ENCODE results near the gene CCN5.
A peak's percentile ranks its signal among the peaks of the same experiment; 100 is the strongest.

The CCN5 gene

DNA sequence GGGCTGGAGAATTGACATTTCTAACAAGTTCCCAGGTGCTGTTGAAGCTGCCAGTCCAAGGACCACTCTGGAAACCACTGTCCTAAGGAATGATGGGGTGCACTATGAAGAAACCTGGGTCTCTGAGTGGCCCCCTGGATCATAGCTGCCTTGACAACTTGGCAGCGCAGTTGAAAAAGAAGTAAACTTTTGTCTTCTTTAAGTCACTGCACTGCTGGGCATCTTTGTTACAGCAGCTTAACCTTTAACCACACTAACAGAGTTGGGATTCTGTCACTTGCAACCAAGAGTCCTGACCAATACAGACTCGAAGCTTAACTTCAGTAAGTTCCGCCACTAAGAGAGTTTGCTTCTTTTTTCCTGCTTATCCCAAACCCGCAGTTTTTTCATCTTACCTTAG, 21.9 kb downstream of the CCN5 start:
- no peak for DNase-seq (ENCODE audit: low spot score)

GRCh38 chr20:44738813-44739477, 23.8 kb downstream of the CCN5 start:
- peak; percentile 82 for DNase-seq (ENCODE audit: low spot score)

DNA sequence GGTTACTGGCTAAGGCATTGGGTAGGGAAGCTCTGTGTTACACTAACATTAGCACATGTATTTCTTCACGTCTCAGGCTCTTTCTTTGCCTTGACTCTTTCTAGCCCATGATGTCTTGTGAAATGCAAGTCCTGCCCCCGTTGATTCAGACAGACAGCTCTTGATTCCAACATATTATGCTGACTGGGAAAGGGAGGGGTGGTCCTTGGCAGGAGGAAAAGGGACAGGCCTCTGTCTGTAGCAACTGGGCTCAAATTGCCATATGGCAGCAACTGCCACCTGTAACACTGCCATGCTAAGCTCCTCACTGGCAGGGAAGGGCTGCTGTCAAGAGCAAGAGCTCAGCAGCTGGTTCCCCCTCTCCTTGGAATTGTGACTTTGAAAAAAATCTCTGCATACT, 24.8 kb downstream of the CCN5 start:
- DNase-seq (ENCODE audit: low spot score), result no peak

DNA sequence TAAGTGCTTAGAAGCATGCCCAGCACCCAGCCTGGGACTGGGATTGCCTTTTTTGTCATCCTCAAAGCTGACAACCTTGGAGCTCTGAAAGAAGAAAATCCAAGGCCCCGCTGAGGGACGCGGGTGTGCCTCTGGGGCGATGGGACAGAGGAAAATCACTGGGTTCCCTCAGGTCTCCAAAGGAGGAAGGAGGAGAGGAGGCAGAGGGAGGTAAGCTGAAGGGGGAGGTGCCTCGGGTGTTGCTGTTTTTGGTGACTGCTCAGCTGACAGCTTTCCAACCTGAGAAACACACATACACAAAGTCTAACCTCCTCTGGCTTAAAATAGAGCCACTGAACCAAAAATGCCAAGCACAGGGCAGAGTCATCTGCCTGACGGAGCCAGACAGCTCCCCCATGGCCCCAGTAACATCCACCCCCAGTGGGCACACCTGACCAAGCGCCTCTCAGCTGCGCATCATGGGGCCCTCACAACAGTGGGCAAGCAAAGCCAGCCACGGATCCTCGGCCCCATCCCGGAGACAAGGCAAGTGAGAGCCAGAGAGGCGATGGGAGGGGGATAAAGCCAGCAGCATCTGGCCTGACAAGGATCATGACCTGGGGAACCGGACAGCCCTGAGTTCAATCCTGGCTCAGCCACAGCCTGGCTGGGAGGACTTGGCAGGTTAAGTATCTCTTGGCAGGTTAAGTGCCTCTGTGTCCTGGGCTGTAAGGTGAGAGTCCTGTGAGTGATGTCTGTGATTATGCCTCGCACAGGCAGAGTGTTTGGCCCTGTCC, 27.3 kb downstream of the CCN5 start:
- no peak for DNase-seq (ENCODE audit: low spot score)

- DNase-seq (ENCODE audit: low spot score), result no peak
Observed at GRCh38 chr20:44743080-44743701, 28.0 kb downstream of the CCN5 start.

DNA sequence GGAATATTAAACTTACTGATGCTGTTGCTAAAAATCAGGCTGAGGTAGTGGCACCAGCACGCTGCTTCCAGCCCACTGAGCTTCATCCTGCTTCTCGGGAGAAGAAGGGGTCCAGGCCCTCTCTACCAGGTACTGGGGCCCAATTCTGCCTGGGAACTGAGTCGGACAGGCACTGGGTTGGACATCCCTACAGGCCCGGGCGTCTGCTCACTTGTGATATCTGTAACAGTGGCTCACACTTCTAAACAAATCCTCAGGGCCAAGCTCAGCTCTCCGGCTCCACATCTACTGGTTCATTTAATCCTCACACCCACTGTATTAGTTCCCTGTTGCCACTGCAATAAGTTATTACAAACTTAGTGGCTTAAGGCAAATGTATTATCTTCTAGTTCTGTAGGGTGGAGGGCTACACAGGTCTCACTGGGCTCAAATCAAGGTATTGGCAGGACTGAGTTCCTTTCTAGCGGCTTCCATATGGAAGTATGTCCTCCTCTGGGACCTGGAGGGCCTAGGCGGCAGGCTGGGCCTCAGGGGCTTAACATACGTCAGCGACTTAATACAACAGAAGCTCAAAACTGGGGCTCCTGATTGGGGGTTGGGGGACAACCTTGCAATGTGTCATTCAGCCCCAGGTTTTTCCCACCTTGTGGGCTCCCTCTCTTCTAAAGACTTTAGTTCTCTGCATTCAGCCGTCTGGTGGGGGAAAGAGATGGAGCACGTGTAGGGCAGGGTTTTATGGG, 28.9 kb downstream of the CCN5 start:
- no peak for DNase-seq (ENCODE audit: low spot score)

DNA sequence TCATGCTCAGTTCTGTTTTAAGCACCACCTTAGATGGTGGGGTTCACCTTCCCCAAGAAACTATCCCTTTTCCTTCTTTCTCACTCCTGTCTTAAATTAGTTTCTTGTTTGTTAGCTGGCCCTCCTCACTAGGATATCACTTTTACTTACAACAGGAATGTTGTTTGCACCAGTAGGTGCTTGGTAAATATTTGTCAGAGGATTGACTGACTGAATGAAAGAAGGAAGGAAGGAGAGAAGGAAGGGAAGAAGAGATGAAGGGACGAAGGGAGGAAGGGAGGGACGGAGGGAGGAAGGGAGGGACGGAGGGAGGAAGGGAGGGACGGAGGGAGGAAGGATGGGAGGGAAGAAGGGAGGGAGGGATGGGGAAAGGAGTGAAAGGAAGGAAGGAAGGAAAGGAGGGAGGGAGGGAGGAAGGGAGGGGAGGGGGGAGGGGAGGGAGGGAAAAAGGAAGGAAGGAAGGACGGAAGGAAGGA, 30.0 kb downstream of the CCN5 start:
- no peak for DNase-seq (ENCODE audit: low spot score)

- no peak for DNase-seq (ENCODE audit: low spot score)
Observed at GRCh38 chr20:44745598-44746366, 30.6 kb downstream of the CCN5 start, which contains the start of gene KCNK15. KCNK15 (plus strand) TSS chr20:44745865; CDS start chr20:44745911, 46 bp downstream.

GRCh38 chr20:44746367-44747165, 31.4 kb downstream of the CCN5 start:
- DNase-seq (ENCODE audit: low spot score), result no peak

DNA sequence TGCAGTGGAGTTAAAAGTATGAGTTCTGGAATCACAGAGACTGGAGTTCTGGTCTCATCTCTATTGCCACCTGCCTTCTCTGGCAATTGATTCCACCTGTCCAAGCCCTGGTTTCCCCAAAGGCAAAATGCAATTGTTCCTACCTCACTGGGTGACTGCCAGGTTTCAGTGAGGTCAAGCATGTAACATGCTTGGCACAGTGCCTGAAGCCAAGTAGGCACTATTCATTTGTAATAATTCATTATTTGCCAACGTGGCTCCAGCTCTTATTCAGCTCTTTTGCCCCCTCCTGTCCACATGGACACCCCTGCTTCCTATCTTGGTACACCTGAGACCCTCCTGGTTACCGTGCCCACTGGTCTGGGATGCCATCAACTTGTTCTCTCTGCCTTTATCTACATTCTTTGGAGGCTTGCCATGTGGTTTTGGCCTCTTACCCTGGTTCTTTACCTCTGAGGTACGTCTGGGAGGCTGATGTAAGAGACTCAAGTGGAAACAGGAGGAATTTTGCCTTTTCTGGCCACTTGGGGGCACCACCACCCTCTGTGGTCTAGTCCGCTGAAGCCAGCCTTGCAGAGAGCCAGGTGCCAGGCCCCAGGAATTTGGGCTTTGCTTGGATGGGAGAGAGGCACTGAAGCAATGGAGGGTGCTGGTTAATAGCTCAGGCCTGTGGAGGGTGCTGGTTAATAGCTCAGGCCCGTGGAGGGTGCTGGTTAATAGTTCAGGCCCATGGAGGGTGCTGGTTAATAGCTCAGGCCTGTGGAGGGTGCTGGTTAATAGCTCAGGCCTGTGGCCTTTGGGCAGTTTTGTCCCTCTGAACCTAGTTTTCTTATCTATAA, 32.2 kb downstream of the CCN5 start:
- peak; percentile 76 for DNase-seq (ENCODE audit: low spot score)

DNA sequence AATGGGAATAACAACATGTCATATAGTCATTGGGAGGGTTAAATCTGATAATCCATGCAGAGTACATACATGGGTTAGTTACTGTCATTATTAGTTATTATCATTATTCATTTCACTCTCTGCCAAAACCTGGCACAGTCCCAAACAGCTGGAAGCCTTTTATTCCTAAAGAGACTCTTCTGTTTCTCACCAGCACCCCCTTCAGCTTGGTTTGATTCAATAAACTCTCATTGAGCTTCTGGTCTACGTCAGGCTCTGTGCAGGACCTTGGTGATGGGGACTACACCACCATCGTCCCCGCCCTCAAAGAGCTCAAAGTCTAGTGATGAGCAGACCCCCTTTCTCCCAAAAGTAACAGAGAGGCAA, 32.8 kb downstream of the CCN5 start:
- no peak for DNase-seq (ENCODE audit: low spot score)

DNA sequence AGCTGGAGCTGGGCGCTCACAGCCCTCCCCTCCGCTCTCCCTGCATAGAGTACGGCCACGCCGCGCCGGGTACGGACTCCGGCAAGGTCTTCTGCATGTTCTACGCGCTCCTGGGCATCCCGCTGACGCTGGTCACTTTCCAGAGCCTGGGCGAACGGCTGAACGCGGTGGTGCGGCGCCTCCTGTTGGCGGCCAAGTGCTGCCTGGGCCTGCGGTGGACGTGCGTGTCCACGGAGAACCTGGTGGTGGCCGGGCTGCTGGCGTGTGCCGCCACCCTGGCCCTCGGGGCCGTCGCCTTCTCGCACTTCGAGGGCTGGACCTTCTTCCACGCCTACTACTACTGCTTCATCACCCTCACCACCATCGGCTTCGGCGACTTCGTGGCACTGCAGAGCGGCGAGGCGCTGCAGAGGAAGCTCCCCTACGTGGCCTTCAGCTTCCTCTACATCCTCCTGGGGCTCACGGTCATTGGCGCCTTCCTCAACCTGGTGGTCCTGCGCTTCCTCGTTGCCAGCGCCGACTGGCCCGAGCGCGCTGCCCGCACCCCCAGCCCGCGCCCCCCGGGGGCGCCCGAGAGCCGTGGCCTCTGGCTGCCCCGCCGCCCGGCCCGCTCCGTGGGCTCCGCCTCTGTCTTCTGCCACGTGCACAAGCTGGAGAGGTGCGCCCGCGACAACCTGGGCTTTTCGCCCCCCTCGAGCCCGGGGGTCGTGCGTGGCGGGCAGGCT, 35.1 kb downstream of the CCN5 start:
- no peak for DNase-seq (ENCODE audit: low spot score)

GRCh38 chr20:44752099-44752931, 37.1 kb downstream of the CCN5 start:
- DNase-seq (ENCODE audit: low spot score), result no peak

DNA sequence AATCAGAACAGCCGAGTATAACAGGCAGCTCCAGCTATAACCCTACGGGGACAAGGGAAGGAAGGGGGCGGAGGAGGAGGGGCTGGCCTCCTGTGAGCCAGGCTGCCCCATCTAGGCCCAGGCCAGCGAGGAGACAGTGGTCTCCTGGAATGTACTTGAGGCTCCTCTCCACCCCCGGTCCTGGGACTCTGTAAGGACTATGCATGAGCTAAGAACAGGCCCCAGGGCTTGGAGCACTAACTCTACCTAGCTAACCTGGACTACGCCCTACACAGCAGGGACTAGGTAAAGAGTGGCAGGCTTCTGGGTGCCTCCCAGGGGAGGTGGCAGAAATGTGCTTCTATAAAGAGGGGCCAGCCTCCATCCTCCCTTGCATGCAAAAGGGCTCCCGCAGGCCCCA, 39.4 kb downstream of the CCN5 start:
- DNase-seq (ENCODE audit: low spot score), result no peak

GRCh38 chr20:44756011-44756688, 41.0 kb downstream of the CCN5 start:
- DNase-seq (ENCODE audit: low spot score), result no peak

- no peak for DNase-seq (ENCODE audit: low spot score)
Observed at GRCh38 chr20:44756956-44757355, 41.8 kb downstream of the CCN5 start.

- DNase-seq (ENCODE audit: low spot score), result no peak
Observed at GRCh38 chr20:44758247-44759101, 43.3 kb downstream of the CCN5 start.

Data from hepatic stellate cell (primary cell).